Endothelial cell of umbilical vein (primary cell): ENCODE results near the gene RNF144B. TPM values are rescaled to one million over a fixed set of nuclear protein-coding genes. Genes with fewer than 3 reads are reported as not detected.

Experiments used
- BruUV-seq: library from RNA; stranded (reverse); fragments of 400-500 nt; replicated peaks from 2 replicates; lab custom pipeline; 2021; lab: Mats Ljungman, UMichigan
- CTCF ChIA-PET: fragments of 300-600, 350-600 bp; sonication (Branson Sonifier 250); formaldehyde crosslinking; loops from one replicate; lab custom pipeline; 2021; ENCODE audit warnings: antibody characterized with exemption, inconsistent platforms; lab: Charles Lee
- POLR2A ChIA-PET: fragments of 300-600, 350-600 bp; sonication (Branson Sonifier 250); formaldehyde crosslinking; loops from one replicate; lab custom pipeline; 2021; ENCODE audit warnings: antibody characterized with exemption, inconsistent platforms; lab: Charles Lee
- DNase-seq: peaks from one replicate; pipeline ENCODE4 v3.0.0-alpha.2; 2011; ENCODE audit warnings: low read depth, low spot score
- FAIRE-seq: peaks from 2 replicates; lab custom pipeline; 2011; peaks lifted over from hg19 to GRCh38; lab: Jason Lieb, UNC
- H2AFZ ChIP-seq: 2 replicates; pipeline ENCODE4 v1.6.0; 2012; ENCODE audit warnings: low read depth, low read length, control low read depth, inconsistent platforms
- H3K27ac ChIP-seq: 2 replicates; pipeline ENCODE4 v1.5.1; 2011; ENCODE audit warnings: low read depth, mild to moderate bottlenecking, control low read depth, low read length, moderate library complexity; ENCODE audit not compliant: insufficient read depth
- H3K27me3 ChIP-seq, 2 experiments: 2 replicates each; pipeline versions ENCODE4 v1.6.0 to v1.6.1; 2011; ENCODE audit warnings: low read length in 2 of 2, mixed read lengths in 1 of 2; ENCODE audit not compliant: control insufficient read depth in 2 of 2, insufficient read depth in 2 of 2
- H3K36me3 ChIP-seq, 2 experiments: 2 replicates in 1 of 2; 3 replicates in 1 of 2; pipeline ENCODE4 v1.5.1; 2011; ENCODE audit warnings: low read length in 2 of 2, mild to moderate bottlenecking in 1 of 2, moderate library complexity in 1 of 2; ENCODE audit not compliant: control insufficient read depth in 2 of 2, insufficient read depth in 2 of 2; ENCODE audit errors: extremely low read depth in 1 of 2
- H3K4me1 ChIP-seq: 3 replicates; pipeline ENCODE4 v1.5.1; 2011; ENCODE audit warnings: mild to moderate bottlenecking, low read length; ENCODE audit not compliant: control insufficient read depth, insufficient read depth; ENCODE audit errors: extremely low read depth
- H3K4me2 ChIP-seq: 2 replicates; pipeline ENCODE4 v1.6.1; 2011; ENCODE audit warnings: low read length, control low read depth, mixed read lengths; ENCODE audit not compliant: insufficient read depth
- H3K4me3 ChIP-seq, 3 experiments: fragments of 200-600 bp in 1 of 3; sonication (generic), shearing (Covaris generic) in 1 of 3; replicated peaks in 1 of 3; 2 replicates each; pipeline ENCODE4 v1.5.1; 2011 to 2016; ENCODE audit warnings: control low read depth in 3 of 3, low read length in 3 of 3, mild to moderate bottlenecking in 2 of 3, inconsistent platforms in 1 of 3, low read depth in 1 of 3, moderate library complexity in 1 of 3; ENCODE audit not compliant: insufficient read depth in 1 of 3
- H3K79me2 ChIP-seq: 2 replicates; pipeline ENCODE4 v1.6.0; 2012; ENCODE audit warnings: low read length, inconsistent platforms; ENCODE audit not compliant: control insufficient read depth, insufficient read depth
- H3K9ac ChIP-seq: replicated peaks from 2 replicates; pipeline ENCODE3; 2011; ENCODE audit warnings: low read length, control low read depth; ENCODE audit not compliant: insufficient read depth; ENCODE audit errors: extremely low read depth
- H3K9me1 ChIP-seq: replicated peaks from 3 replicates; pipeline ENCODE4 v1.6.0; 2011; ENCODE audit warnings: mild to moderate bottlenecking, low read length; ENCODE audit not compliant: control insufficient read depth, insufficient read depth; ENCODE audit errors: extremely low read depth
- H3K9me3 ChIP-seq: replicated peaks from 2 replicates; pipeline ENCODE4 v1.5.1; 2012; ENCODE audit warnings: low read length, inconsistent platforms; ENCODE audit not compliant: control insufficient read depth, insufficient read depth
- H4K20me1 ChIP-seq: replicated peaks from 2 replicates; pipeline ENCODE3; 2011; ENCODE audit warnings: mild to moderate bottlenecking, low read length; ENCODE audit not compliant: control insufficient read depth, insufficient read depth; ENCODE audit errors: extremely low read depth
- EZH2 ChIP-seq: IDR thresholded peaks from 2 replicates; pipeline ENCODE4 v1.6.1; 2012; ENCODE audit warnings: borderline replicate concordance, low read depth, mild to moderate bottlenecking, moderate library complexity, low read length, inconsistent platforms; ENCODE audit not compliant: severe bottlenecking
- FOS ChIP-seq: IDR thresholded peaks from 2 replicates; pipeline ENCODE4 v1.6.1; 2011; ENCODE audit warnings: mild to moderate bottlenecking, low read length, moderate library complexity, borderline replicate concordance; ENCODE audit not compliant: insufficient read depth
- GATA2 ChIP-seq: IDR thresholded peaks from 2 replicates; pipeline ENCODE4 v1.7.0; 2011; ENCODE audit warnings: low read depth, mild to moderate bottlenecking, moderate library complexity, mixed read lengths, low read length; ENCODE audit not compliant: insufficient read length, insufficient read depth
- JUN ChIP-seq: IDR thresholded peaks from 2 replicates; pipeline ENCODE4 v1.6.1; 2011; ENCODE audit warnings: borderline replicate concordance, low read depth; ENCODE audit not compliant: insufficient read length, insufficient read depth
- MYC ChIP-seq: IDR thresholded peaks from one replicate; pipeline ENCODE4 v1.6.1; 2011; ENCODE audit warnings: mild to moderate bottlenecking, low read depth, low read length
- POLR2A ChIP-seq: IDR thresholded peaks from 2 replicates; pipeline ENCODE4 v1.6.1; 2012; ENCODE audit warnings: low read depth, mild to moderate bottlenecking, control low read depth, low read length
- POLR2AphosphoS5 ChIP-seq: IDR thresholded peaks from 2 replicates; pipeline ENCODE4 v1.6.1; 2012; ENCODE audit warnings: low read depth, mild to moderate bottlenecking, control low read depth, low read length, moderate library complexity; ENCODE audit not compliant: insufficient read depth
- dilution Hi-C: fragments of 300-500 bp; cut with MboI; formaldehyde crosslinking; loops from one replicate; pipeline ENCODE4 v1.15.0; 2019; ENCODE audit warnings: low sequenced_read_pairs; ENCODE audit not compliant: extremely low pct_ligation_motif_present
- intact Hi-C: fragments of 100-400 bp; cut with micrococcal nuclease; formaldehyde crosslinking; loops from one replicate; pipeline ENCODE4 v1.10.0; 2022
- polyA plus RNA-seq, 4 experiments: library from polyadenylated mRNA; depleted of rRNA in 3 of 4; stranded (reverse) in 3 of 4; unstranded in 1 of 4; fragments of >200 nt; gene quantifications; 2 replicates each; pipeline versions ENCODE4 v1.2.1 to v1.2.3, GENCODE V29; 2011 to 2012; ENCODE audit warnings: missing spikeins in 1 of 4
- total RNA-seq: library from RNA; stranded (reverse); gene quantifications from 2 replicates; pipeline ENCODE4 v1.2.3, GENCODE V29; 2021
- TF ChIP-seq, protein P1 (sequence below): IDR thresholded peaks from 2 replicates; pipeline ENCODE4 v1.6.1; 2011; ENCODE audit not compliant: insufficient read depth, insufficient read length
- TF ChIP-seq, protein P2 (sequence below), 2 donors: IDR thresholded peaks; 1 replicate in 1 of 2; 2 replicates in 1 of 2; pipeline ENCODE4 v1.5.1; 2011; ENCODE audit warnings: low read length in 2 of 2, mild to moderate bottlenecking in 2 of 2, moderate library complexity in 2 of 2, control low read depth in 1 of 2, inconsistent platforms in 1 of 2, low read depth in 1 of 2; ENCODE audit not compliant: insufficient read depth in 1 of 2; ENCODE audit errors: extremely low read depth in 1 of 2

Gene RNF144B
- total and polyA plus RNA-seq, 2 donors (not counting 3 experiments of a cell fraction or from before 2014, with no cell fraction given): 18.1 to 97.3 TPM

DNA sequence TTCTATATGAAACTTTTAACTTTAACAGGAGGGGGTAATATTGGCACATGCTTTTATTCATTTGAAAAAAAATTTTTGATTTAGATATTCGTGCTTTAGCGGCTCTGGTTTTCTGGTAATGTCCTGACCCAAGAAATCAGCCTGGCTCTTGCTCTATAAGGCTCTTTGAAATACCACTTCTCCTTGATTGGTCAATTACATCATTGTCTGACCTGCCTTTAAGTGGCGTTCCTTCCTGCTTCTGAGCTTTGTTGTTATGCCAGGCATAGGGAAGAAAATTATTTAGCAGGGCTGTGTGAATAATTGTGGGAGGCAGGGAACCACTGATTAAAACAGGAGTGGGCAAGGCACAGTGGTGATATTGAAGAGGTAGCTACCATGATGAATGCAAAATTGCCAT is 3.9 kb downstream of the RNF144B start:
- ChIA-PET CTCF (interaction anchor here (0.8 to 1.9 kb wide), 6 partner anchors 9 to 69 kb away, joined by 3 to 8 read pairs (median 4); no protein-coding TSS in a partner anchor), POLR2A (interaction anchor here (1.1 kb wide), 1 partner anchor 20 kb away, joined by 3 read pairs; no protein-coding TSS in a partner anchor)
- Histone ChIP-seq H3K4me2 (peak overlapping the region; percentile 79), H3K27me3 (no peaks in the 10 kb centered on the region), H3K4me1 (peaks cover 60% of the 10 kb centered on the region), H4K20me1 (no peaks in the 10 kb centered on the region), H3K27ac (no peak overlapping the region), H3K9me1 (no peaks in the 10 kb centered on the region), H3K9me3 (no peaks in the 10 kb centered on the region), H3K9ac (no peak overlapping the region), H3K79me2 (peaks cover 85% of the 10 kb centered on the region), H3K36me3 (no peaks in the 10 kb centered on the region), H3K4me3 (peak overlapping the region in 2 of 3 experiments; percentile 79 to 96), H2AFZ (no peak overlapping the region)
- dilution Hi-C loops (no loop called here), intact Hi-C loops (loop anchor here (10.0 kb wide), 1 partner anchor 526 kb away; no protein-coding TSS in a partner anchor)
- no peak for DNase-seq
- peak; percentile 48 for FAIRE-seq
- TF ChIP-seq, protein P1, sequence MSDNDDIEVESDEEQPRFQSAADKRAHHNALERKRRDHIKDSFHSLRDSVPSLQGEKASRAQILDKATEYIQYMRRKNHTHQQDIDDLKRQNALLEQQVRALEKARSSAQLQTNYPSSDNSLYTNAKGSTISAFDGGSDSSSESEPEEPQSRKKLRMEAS: no peak
- no peak for TF ChIP-seq EZH2
- TF ChIP-seq FOS: no peak
- no peak for TF ChIP-seq POLR2A
- TF ChIP-seq, protein P2, sequence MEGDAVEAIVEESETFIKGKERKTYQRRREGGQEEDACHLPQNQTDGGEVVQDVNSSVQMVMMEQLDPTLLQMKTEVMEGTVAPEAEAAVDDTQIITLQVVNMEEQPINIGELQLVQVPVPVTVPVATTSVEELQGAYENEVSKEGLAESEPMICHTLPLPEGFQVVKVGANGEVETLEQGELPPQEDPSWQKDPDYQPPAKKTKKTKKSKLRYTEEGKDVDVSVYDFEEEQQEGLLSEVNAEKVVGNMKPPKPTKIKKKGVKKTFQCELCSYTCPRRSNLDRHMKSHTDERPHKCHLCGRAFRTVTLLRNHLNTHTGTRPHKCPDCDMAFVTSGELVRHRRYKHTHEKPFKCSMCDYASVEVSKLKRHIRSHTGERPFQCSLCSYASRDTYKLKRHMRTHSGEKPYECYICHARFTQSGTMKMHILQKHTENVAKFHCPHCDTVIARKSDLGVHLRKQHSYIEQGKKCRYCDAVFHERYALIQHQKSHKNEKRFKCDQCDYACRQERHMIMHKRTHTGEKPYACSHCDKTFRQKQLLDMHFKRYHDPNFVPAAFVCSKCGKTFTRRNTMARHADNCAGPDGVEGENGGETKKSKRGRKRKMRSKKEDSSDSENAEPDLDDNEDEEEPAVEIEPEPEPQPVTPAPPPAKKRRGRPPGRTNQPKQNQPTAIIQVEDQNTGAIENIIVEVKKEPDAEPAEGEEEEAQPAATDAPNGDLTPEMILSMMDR (IDR thresholded peaks at IDR 0.05; ENCODE audit: extremely low read depth in 1 of 2, insufficient read depth in 1 of 2, low read depth in 1 of 2, low read length in 2 of 2): no peak
- no peak for TF ChIP-seq POLR2AphosphoS5
- no peak for TF ChIP-seq MYC
- TF ChIP-seq GATA2: no peak
- TF ChIP-seq JUN: no peak
- no TSS peak for BruUV-seq
